ENCODE results near the gene ATP5F1D.

The ATP5F1D gene

GRCh38 chr19:1248139-1248785, 6.7 kb downstream of the ATP5F1D start, which contains the start of gene MIDN:
Gene MIDN (plus strand): TSS chr19:1248583. CDS start chr19:1250297, 1,714 bp downstream.
- DNase-seq (ENCODE audit: low spot score): peak; percentile 70

GRCh38 chr19:1248786-1249297, 7.3 kb downstream of the ATP5F1D start:
- peak; percentile 85 for DNase-seq (ENCODE audit: low spot score)

- DNase-seq (ENCODE audit: low spot score): peak; percentile 94
These were observed 7.9 kb downstream of the ATP5F1D start for GRCh38 chr19:1249298-1249989.

- no peak for DNase-seq (ENCODE audit: low spot score)
These were observed 8.5 kb downstream of the ATP5F1D start for GRCh38 chr19:1249990-1250436.

- DNase-seq (ENCODE audit: low spot score): peak; percentile 54
These were observed 9.1 kb downstream of the ATP5F1D start for GRCh38 chr19:1250437-1251260.

GRCh38 chr19:1251330-1252220, 10.0 kb downstream of the ATP5F1D start:
- DNase-seq (ENCODE audit: low spot score): peak; percentile 55

GRCh38 chr19:1252221-1252820, 10.8 kb downstream of the ATP5F1D start:
- peak; percentile 83 for DNase-seq (ENCODE audit: low spot score)

- peak; percentile 82 for DNase-seq (ENCODE audit: low spot score)
These were observed 11.4 kb downstream of the ATP5F1D start for GRCh38 chr19:1252821-1253513.

- DNase-seq (ENCODE audit: low spot score): no peak
These were observed 12.0 kb downstream of the ATP5F1D start for GRCh38 chr19:1253514-1254080.

- DNase-seq (ENCODE audit: low spot score): no peak
These were observed 12.6 kb downstream of the ATP5F1D start for GRCh38 chr19:1254081-1254527.

- no peak for DNase-seq (ENCODE audit: low spot score)
These were observed 13.1 kb downstream of the ATP5F1D start for GRCh38 chr19:1254530-1255185.

- no peak for DNase-seq (ENCODE audit: low spot score)
These were observed 13.9 kb downstream of the ATP5F1D start for GRCh38 chr19:1255186-1256161.

- DNase-seq (ENCODE audit: low spot score): no peak
These were observed 15.3 kb downstream of the ATP5F1D start for GRCh38 chr19:1256646-1257474.

- no peak for DNase-seq (ENCODE audit: low spot score)
These were observed 16.1 kb downstream of the ATP5F1D start for GRCh38 chr19:1257475-1258162.

GRCh38 chr19:1258163-1258492, 16.6 kb downstream of the ATP5F1D start:
- no peak for DNase-seq (ENCODE audit: low spot score)

GRCh38 chr19:1258707-1259205, 17.2 kb downstream of the ATP5F1D start:
- no peak for DNase-seq (ENCODE audit: low spot score)
